ENCODE measurements around the gene GRID1.
A peak's percentile ranks its signal among the peaks of the same experiment; 100 is the strongest.

GRID1 gene

DNA sequence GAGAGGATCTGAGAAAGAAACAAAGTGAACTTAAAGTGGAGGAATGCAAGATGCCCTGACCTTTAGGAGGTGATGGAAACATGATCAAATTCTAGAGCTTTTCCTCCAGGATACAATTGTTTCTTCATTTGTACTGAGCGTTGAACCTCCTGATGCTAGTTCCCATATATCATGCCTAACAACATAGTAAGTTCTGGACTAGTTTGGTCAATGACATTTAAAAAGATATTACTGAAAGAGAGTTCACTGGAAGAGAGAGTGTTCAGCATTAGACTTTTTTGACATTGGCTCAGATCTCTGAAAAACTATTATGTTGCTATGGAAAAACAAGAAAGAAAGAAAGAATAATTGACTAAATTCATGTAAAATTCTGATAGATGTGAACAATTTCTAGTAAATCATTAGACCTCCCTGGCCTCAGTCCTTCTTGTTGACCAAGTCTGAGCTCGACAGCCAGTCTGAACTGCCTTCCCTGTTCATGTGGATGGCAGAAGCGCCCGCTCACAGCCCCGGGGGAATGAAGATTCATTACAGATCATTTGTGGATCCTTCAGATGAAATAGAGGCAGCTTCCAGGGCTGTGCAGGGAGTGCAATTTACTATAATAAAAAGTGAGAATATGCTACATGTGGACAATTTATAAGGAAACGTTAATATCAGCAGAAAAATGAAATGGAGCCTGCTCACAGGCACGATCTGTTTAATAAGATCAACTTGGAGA lies 442.1 kb downstream of the GRID1 start:
- no peak for DNase-seq (ENCODE audit: low spot score)

DNA sequence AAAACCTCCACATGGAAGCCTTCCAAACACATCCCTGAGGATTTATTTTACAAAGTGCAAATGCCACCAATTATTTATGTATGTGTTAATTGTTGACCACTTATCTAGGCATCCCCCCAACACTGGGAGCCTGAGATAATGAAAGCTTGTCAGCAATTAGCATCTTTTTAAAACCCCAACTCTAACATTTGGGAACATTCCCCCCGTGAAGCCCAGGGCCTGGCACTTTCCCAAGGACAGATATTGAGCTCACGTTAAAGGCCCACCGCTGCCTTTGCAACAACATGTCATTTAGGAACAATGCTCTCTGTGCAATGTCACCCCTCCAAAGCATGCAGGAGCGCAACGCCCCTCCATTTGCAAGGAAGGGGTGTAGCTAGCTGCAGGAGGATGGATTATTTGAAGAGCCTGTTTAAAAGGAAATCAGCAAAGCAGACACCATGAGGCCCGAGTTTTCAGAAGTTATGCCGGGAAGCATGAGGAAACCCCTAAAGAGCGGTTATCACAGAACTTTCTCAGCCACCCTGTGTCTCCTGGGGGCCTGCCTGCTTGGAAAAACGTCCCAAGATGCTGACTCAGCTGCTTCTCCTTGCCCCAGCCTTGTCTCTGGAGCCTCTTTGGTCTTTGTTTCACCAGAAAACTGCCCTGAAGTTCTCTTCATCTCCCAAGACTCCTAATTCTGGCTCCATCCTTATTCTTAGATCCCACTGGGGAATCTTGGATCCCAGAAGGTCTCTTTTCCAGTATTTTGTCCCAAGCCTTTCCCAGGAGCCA lies 444.1 kb downstream of the GRID1 start:
- DNase-seq (ENCODE audit: low spot score): no peak

DNA sequence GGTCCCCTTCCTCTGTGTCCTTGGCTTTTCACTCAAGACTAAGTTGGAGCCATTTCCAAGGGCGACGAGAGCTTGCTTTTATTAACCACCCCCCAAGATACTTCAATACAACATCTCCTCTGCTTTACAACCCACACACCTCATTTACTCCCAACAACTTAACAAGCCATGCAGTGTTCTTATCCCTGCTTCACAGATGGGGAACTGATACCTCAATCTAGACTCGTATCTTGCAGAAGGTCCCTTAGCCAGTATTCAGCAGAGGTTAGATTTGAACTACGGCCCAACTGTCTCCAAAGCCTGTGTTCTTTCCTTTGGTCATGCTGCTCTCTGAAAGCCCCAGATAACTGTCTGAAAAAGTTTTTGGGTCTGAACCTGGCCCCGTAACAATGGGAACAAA lies 444.8 kb downstream of the GRID1 start:
- no peak for DNase-seq (ENCODE audit: low spot score)

DNA sequence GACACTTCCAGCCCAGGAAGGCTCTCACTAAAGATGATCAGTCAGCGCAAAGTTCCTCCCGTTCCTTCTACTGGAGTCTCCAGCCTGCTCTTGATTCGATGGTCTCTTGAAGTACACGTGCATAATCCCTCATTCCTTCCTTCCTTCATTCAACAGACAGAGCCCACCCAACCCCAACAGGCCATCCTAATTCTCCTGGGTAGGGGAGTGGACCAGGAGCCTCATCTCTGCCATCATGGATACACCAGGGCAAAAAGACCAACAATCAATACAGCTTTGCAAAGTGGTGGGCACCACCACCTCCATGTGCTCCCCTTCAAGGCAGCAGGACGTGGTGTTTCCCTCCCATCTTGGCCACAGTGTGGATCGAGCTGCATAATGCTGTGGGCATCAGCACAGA lies 446.3 kb downstream of the GRID1 start:
- DNase-seq (ENCODE audit: low spot score): no peak

DNA sequence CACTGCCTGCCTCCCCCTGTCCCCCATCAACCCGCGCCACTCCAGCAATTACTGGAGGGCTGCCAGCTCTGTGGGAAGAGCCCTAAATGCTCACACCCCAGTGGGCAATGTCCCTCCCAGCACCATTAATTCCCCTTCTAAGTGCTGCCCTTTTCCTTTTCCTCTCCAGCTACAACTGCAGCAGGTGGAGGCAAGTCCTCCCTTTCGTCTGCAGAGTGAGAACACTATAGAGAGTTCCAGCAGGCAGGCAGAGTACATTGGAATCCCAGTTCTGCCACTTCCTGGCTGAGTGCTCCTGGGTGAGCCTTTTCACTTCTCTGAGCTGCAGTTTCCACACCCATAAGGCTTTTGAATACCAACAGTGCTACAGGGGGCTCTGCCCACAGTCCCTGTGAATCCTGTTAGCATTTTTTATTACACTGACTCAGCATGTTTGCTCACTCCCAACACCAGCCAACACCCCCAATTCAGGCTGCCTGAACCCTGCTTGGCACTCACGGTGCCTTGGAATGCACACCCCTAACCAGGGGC lies 447.0 kb downstream of the GRID1 start:
- DNase-seq (ENCODE audit: low spot score): no peak

DNA sequence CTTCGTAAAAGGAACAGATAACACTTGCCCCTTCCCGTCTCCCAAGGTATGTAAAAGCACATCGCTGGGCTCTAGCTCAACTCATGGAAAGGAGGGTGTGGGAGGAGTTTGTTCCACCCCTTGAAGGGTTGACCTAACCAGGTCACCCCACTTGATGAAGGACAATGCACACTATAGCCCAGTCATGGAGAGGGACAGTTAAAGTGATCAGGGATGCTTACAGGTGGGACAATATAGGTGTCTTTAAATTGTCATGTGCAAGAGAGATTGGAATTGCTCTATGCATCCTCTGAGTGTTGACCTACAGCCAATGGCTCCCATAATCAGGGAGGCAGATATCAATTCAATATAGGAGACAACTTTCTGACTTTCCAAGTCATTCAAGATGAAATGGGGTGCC lies 448.2 kb downstream of the GRID1 start:
- no peak for DNase-seq (ENCODE audit: low spot score)

DNA sequence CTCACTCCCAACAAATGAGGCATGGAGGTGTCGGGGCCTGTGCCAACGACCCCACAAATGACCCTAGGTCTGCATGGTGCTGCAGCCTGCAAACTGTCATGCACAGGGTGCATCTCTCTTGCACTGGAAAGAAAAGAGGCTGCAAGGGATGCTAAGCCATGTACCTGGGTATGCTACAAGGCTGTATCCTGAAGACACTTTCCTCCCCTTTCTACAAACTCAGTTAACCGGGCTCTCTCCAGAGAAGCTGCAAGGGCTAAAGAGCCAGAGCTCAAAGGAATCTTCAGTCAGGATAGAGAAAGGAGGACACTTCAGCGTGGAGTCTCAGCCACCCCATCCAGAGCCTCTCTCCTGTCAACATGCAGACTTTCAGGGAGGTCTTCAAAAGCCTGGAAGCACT lies 449.0 kb downstream of the GRID1 start:
- DNase-seq (ENCODE audit: low spot score): no peak

DNA sequence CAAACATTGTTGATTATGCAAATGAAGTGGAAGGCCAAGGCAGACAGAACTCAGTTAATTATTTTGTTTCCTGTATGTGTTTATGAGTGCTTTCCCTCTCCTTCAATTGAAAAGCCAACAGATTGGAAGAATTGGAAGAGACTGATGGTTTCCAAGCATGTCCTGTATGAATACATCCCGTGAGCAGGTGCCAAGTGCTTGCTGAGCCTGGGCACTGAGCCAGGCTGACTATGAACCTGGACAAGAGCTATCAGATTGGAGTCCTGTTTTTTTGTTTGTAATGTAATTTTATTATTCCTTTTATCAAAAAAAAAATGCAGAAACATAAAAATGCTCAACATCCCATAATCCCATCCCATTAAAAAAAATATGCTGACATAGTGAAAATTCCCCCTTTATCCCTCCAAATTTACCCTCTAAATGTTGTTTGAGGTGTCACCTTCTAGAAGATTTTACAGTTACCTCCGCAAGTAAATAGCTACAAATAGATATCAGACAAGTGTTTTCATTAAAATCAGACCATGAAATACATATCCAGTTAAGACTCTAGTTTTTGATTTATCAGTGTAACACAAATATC lies 449.5 kb downstream of the GRID1 start:
- DNase-seq (ENCODE audit: low spot score): no peak

DNA sequence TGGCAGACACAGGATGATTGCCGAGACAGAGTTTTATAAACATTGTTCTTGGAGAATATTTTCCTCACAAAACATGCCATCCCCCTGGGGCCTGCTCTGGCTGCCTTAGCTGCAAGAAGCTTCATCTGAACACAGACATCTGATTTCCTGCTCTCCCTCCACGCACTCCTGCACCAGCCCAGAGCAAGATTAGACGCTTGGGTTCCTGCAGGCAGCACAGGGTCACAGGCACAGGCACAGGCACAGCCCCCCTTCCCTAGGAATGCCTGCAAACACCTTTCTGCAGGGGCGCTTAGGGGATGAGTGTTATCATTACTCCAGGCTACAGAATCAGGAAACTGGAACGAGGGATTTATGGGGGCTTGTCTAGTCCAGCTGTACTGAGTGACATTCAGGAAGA lies 450.3 kb downstream of the GRID1 start:
- DNase-seq (ENCODE audit: low spot score): no peak

DNA sequence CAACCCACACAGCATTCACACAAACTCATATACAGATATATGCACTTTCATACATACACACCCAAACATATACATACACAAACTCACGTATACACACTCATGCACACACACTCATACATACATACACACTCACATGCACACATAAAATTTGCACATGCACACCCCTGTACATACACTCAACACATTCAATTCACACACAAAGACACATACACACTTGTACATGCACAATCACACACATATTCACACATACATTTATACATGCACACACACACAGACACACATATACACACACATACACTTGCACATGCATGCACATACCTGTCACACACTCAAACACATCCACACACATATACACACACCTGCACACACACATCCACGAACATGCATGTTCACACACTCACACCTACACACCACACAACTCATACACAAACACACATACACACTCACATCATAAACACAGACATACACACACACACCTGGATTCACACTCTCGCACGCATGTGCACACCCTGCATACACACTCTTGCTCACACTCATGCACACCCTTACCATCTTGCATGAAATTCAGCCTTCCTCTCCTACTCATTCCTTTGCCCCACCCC lies 451.2 kb downstream of the GRID1 start:
- DNase-seq (ENCODE audit: low spot score): no peak

DNA sequence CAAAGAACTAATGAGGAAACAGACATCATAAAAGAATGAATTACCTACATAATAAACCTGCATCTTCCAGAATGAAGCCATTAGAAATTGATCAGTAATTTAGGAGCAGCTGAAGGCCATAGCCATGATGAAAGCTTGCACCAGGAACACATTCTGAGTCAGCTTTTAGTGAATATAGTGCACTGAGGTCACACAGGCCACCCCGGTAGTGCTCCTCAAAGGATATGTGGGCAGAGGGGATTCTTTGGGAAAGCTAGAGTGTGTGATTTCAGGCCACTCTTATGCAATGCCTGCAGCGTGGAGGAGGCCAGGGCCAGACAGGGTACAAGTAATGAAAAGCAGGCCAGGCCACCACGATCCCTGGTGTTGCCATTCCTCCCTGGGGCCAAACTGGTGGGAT lies 451.9 kb downstream of the GRID1 start:
- no peak for DNase-seq (ENCODE audit: low spot score)

DNA sequence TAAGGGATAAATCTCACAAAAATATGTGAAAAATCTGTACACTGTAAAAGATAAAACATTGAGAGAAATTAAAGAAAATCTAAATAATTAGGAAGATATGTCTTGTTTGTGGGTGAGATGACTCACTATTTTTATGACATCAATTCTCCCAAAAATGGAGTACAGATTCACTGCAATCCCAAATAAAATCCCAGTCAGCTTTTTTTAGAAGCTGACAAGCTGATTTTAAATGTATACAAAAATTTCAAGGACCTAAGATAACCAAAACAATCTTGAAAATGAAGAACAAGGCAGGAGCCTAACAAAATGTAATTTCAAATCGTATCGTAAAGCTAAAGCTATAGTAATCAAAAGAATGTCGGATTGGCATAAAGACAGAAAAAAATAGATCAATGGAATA lies 458.1 kb downstream of the GRID1 start:
- DNase-seq (ENCODE audit: low spot score): no peak

DNA sequence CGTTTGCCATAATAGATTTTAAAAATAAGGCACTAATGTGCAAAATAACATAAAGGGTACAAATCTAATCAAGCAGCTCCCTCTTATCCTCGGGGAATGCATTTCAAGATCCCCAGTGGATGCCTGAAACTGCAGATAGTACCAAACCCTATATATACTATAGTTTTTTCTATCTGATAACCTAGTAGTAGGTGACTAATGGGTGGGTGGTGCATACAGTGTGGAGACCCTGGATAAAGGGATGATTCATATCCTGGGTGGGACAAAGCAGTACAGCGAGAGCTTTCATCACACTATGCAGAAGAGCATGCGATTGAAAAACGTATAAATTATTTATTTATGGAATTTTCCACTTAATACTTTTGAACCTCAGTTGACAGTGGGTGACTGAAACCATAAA lies 464.5 kb downstream of the GRID1 start:
- peak; percentile 58 for DNase-seq (ENCODE audit: low spot score)

DNA sequence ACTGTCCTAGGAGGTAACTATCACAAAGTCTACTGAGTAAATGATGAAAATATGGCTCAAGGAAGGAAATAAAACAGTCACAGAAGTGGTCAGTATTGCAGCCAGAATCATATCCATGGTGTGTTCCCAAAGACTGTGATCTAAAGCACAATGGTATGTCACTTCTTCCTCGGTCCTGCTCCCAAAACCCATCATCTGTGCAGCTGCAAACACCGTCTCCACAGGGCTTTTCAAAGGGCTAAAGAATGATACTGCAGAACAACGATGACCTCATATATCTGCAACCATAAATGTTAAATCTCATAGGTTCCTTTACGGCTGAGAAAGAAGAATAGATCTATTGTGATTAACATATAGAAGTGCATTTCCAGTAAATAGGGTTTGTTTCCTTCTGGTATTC lies 465.0 kb downstream of the GRID1 start:
- peak; percentile 38 for DNase-seq (ENCODE audit: low spot score)

DNA sequence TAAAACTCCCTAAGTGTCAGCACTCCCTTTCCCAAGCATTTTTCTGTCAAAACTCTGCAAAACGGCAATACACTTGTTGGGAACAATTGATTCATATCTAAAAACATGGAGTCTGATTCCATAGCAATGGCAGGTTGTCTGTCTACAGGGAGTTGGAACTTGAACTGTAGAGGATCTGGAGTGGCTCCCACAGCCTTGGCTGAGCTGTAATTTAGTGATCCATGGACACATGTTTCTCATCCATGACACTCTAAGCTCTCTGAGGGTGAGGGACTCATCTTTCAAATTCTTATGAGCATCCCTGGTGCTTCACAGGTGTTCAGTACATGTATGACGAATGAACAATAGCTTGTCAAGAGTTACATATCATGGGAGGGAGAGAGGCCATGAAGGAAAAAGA lies 466.1 kb downstream of the GRID1 start:
- DNase-seq (ENCODE audit: low spot score): no peak

DNA sequence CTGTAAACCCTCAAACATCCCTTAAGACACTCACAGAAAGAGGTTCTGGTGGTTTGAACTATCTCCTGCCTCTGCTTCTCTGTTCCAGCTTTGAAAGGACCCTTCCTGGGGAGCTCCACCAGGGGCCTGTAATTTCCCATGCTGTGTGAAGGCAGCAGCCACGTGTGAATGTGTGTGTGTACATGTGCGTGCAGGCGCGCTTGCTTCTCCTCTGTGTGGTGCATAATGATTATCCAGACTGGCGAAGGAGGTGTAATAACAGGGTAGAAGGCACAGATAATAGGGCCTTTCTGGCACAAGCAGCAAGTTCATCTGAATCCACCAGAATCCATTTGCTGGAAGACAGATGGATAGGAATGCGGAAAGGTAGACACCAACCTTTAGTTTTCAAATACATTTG lies 466.5 kb downstream of the GRID1 start:
- DNase-seq (ENCODE audit: low spot score): no peak

DNA sequence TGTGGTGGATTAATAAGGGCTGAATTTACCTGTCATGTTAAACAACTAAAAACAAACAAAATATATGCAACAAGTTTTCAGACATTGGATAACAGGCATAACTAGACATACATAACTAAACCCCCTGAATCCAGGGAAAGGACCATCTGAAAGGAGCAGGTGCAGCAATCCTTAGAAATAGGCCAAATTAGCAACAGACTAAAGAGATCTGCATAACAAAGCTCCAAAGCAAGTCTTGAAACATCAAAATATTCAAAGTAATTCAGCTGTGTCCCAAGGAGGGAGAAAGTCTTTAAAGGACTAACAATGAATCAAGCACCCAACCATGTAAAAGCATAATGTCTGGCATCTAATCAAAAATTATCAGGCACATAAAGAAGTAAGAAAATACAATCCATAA lies 475.1 kb downstream of the GRID1 start:
- DNase-seq (ENCODE audit: low spot score): no peak

DNA sequence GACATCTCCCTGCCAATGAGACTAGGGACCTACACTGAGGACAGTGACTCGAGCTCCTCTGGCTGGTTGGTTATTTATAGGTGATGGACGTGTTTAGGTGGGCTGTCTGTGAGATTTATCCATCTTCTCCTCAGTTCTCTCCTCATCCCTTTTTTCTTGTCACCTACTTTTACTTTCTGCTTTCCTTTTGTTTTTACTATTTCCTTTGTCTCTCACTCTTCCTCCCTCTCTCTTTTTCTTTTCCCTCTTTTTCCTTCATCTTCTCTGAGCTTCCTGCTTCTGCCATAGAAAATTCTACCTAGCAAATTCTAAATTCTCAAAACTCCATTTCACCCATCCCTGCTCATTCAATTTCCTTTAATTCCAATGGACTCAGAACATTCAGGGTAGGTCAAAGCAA lies 478.0 kb downstream of the GRID1 start:
- no peak for DNase-seq (ENCODE audit: low spot score)

DNA sequence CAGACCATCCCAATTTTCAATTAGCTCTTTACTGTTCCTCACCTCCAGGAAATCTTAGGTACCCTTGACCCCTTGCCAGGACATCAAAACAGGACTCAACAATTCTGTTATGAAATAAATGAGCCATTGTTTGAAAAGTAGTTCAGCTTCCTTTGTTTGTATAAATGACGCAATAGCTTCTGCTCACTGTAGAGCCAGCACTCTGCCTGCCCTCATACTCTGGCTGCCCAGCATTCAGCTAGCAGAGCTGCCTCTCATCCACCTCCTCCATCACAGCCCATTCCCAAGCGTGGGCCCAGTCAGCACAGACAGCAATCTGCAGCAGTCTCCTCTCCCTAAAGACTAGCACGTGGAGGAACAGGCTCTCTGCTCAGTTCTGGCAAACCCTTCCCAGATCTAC lies 478.6 kb downstream of the GRID1 start:
- no peak for DNase-seq (ENCODE audit: low spot score)

DNA sequence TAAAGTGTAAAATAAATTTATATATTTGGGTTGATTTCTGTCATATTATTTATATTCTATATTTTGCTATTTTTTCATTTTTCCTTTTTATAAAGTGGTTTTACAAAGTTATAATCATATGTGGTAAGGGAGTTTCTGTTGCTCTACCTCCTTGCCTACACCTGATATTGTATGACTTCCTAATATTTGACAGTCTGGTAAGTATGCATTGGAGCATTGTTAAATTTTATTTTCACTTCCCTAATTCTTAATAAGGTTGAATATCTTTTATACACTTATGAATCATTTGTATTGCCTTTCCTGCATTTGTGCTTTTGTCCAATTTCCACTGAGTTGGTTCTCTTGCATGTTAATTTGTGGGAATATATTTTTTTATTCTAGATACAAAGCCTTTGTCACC lies 492.4 kb downstream of the GRID1 start:
- no peak for DNase-seq (ENCODE audit: low spot score)

DNA sequence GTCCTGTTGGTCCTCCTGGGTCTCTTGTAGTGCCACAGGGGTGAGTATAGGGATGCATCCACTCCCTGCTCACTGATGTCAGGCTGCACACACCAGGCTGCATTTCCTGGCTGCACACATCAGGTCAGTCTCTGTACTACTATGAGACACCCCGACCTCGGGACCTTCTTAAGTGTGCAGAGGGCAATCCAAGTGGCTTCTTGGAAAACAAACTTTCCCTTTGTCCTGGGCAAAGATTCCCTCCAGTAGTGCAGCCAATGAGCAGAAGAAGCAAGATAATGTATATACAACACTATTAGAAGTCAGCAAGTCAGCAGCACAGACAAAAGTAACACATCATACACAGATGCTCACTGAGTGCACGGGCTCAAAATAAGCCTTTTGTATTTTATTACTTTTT lies 493.5 kb downstream of the GRID1 start:
- DNase-seq (ENCODE audit: low spot score): no peak

DNA sequence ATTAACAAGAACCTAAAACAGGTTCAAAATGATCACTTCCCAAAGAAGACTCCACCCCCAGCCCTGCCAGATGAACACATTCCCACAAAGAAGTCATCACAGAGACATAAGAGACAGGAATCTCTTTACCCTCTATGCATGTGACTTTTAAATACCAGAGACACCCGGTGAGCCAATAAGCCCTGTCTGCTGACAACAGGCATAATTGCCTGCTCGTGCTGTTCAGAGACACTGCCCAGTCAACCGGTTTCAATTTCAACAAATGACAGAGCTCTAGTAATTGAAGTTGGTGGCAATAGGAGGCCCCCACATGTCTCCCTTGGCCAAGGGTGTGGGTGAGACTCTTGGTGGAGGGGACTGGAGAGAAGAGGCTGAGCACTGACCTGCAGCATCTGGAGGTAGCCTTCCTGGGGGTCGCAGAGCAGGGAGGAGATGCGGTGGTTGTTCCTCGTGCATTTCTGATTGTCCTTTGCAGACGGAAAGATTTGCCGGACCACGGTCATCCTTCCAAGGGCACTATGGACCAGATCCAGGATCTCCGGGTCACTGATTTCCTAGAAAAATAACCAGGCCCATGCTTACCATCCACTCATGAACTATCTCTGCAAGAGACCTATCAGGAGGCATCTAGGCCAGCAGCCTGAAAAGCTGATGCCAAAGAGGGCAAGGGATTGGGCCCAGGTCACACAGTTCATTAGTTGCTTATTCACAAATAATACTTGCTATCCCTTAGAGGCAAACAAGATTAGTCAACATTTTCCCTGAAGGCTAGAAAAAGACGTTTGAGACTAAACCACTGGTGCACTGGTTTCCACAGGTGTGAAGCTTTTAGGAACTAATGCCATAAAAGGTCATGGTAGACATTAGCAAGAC lies 497.7 kb downstream of the GRID1 start:
- no peak for DNase-seq (ENCODE audit: low spot score)
